ENCODE results near the gene PACSIN2. TPM values are rescaled to one million over a fixed set of nuclear protein-coding genes. Genes with fewer than 3 reads are reported as not detected.

The PACSIN2 gene
- total RNA-seq, 1 experiment from 2014 or later, result 60.2 TPM

DNA sequence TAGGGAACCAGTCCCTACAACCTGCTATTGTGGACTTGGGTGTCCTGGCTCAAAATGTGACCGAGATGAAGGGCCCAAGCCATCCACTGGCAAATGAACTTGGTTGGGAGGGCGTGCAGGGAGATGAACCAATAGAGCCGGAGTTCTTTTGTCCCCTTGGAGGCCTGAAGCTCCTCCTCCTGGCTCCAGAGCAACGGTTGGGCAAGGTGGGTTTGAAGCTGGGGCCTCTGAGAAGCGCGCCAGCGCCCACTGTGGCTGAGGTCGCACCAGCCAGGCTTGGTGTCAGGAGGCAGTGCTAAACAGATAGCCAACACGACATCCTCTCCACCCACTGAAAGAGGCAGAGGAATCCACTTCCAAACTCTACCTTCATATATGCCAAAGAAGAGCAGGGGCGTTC, 36.0 kb upstream of the PACSIN2 start:
- H3K36me3 ChIP-seq (ENCODE audit: control insufficient read depth, insufficient read depth, low read length), result no peaks in the 10 kb centered on the region
- DNase-seq (ENCODE audit: low read depth, low spot score) (no peak), ATAC-seq (no peak)
- H3K4me3 ChIP-seq (ENCODE audit: low read depth in 2 of 2, low read length in 2 of 2), result no peak overlapping the region
- no peaks in the 10 kb centered on the region for H3K4me1 ChIP-seq (ENCODE audit: control insufficient read depth, insufficient read depth, low read length)
- no peaks in the 10 kb centered on the region for H3K27me3 ChIP-seq (ENCODE audit: control insufficient read depth, insufficient read depth, low read length)
- in situ Hi-C loops (cut with HindIII; ENCODE audit: low pct_unique_long_range_greater_than_20kb, low sequenced_read_pairs) (no loop called here), intact Hi-C loops (cut with micrococcal nuclease; ENCODE audit: unreplicated experiment) (no loop called here)
- ChIA-PET CTCF (interaction anchor here (0.6 kb wide), 2 partner anchors 385 to 430 kb away, joined by 5 to 6 read pairs; no protein-coding TSS in a partner anchor), POLR2A (no interaction called here)
- TF ChIP-seq, protein P1, sequence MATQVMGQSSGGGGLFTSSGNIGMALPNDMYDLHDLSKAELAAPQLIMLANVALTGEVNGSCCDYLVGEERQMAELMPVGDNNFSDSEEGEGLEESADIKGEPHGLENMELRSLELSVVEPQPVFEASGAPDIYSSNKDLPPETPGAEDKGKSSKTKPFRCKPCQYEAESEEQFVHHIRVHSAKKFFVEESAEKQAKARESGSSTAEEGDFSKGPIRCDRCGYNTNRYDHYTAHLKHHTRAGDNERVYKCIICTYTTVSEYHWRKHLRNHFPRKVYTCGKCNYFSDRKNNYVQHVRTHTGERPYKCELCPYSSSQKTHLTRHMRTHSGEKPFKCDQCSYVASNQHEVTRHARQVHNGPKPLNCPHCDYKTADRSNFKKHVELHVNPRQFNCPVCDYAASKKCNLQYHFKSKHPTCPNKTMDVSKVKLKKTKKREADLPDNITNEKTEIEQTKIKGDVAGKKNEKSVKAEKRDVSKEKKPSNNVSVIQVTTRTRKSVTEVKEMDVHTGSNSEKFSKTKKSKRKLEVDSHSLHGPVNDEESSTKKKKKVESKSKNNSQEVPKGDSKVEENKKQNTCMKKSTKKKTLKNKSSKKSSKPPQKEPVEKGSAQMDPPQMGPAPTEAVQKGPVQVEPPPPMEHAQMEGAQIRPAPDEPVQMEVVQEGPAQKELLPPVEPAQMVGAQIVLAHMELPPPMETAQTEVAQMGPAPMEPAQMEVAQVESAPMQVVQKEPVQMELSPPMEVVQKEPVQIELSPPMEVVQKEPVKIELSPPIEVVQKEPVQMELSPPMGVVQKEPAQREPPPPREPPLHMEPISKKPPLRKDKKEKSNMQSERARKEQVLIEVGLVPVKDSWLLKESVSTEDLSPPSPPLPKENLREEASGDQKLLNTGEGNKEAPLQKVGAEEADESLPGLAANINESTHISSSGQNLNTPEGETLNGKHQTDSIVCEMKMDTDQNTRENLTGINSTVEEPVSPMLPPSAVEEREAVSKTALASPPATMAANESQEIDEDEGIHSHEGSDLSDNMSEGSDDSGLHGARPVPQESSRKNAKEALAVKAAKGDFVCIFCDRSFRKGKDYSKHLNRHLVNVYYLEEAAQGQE (IDR thresholded peaks at IDR 0.05; ENCODE audit: insufficient read depth in 1 of 2, low read depth in 2 of 2, low read length in 1 of 2), result no peak
- TF ChIP-seq, protein P2, sequence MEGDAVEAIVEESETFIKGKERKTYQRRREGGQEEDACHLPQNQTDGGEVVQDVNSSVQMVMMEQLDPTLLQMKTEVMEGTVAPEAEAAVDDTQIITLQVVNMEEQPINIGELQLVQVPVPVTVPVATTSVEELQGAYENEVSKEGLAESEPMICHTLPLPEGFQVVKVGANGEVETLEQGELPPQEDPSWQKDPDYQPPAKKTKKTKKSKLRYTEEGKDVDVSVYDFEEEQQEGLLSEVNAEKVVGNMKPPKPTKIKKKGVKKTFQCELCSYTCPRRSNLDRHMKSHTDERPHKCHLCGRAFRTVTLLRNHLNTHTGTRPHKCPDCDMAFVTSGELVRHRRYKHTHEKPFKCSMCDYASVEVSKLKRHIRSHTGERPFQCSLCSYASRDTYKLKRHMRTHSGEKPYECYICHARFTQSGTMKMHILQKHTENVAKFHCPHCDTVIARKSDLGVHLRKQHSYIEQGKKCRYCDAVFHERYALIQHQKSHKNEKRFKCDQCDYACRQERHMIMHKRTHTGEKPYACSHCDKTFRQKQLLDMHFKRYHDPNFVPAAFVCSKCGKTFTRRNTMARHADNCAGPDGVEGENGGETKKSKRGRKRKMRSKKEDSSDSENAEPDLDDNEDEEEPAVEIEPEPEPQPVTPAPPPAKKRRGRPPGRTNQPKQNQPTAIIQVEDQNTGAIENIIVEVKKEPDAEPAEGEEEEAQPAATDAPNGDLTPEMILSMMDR (IDR thresholded peaks at IDR 0.05), result no peak
- TF ChIP-seq POLR2AphosphoS5 (IDR thresholded peaks at IDR 0.05; ENCODE audit: low read depth, low read length) (no peak), TCF7L2 (IDR thresholded peaks at IDR 0.05; ENCODE audit: low read depth, low read length) (no peak), SIN3A (IDR thresholded peaks at IDR 0.05; ENCODE audit: borderline replicate concordance, insufficient read depth, low read depth, low read length) (no peak)
- H3K27ac ChIP-seq (ENCODE audit: low read length), result no peak overlapping the region
- no peaks in the 10 kb centered on the region for H3K9me3 ChIP-seq (ENCODE audit: control insufficient read depth, insufficient read depth, low read depth, low read length)
- BruUV-seq (replicated peaks), result no TSS peak

DNA sequence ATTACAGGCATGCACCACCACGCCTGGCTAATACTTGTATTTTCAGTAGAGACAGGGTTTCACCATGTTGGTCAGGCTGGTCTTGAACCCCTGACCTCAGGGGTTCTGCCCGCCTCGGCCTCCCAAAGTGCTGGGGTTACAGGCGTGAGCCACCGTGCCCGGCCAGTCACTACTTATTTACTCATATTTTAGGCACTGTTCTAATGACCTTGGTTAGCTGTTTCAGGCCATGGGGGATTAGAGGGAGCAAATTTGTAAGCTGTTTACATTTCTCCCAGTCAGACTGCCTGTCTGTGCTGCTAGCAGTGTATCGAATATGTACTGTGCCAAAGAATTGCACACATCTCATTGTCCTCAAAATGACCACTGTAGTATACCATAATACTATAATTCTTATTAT, 32.7 kb upstream of the PACSIN2 start:
- no peak overlapping the region for H3K27ac ChIP-seq (ENCODE audit: low read length)
- no peaks in the 10 kb centered on the region for H3K4me1 ChIP-seq (ENCODE audit: control insufficient read depth, insufficient read depth, low read length)
- CTCF ChIA-PET, result no interaction called here
- no peak overlapping the region for H3K4me3 ChIP-seq (ENCODE audit: low read depth in 2 of 2, low read length in 2 of 2)
- DNase-seq (ENCODE audit: low read depth, low spot score) (no peak), ATAC-seq (no peak)
- no peaks in the 10 kb centered on the region for H3K27me3 ChIP-seq (ENCODE audit: control insufficient read depth, insufficient read depth, low read length)
- intact Hi-C loops (cut with micrococcal nuclease; ENCODE audit: unreplicated experiment), result no loop called here
- in situ Hi-C loops (cut with HindIII; ENCODE audit: low pct_unique_long_range_greater_than_20kb, low sequenced_read_pairs), result no loop called here
- POLR2A ChIA-PET, result no interaction called here
- H3K9me3 ChIP-seq (ENCODE audit: control insufficient read depth, insufficient read depth, low read depth, low read length), result no peaks in the 10 kb centered on the region
- TF ChIP-seq, protein P1 (IDR thresholded peaks at IDR 0.05; ENCODE audit: insufficient read depth in 1 of 2, low read depth in 2 of 2, low read length in 1 of 2), result no peak
- no peak for TF ChIP-seq POLR2AphosphoS5 (IDR thresholded peaks at IDR 0.05; ENCODE audit: low read depth, low read length)
- TF ChIP-seq, protein P2 (IDR thresholded peaks at IDR 0.05), result no peak
- TF ChIP-seq TCF7L2 (IDR thresholded peaks at IDR 0.05; ENCODE audit: low read depth, low read length), result no peak
- no peak for TF ChIP-seq SIN3A (IDR thresholded peaks at IDR 0.05; ENCODE audit: borderline replicate concordance, insufficient read depth, low read depth, low read length)
- no peaks in the 10 kb centered on the region for H3K36me3 ChIP-seq (ENCODE audit: control insufficient read depth, insufficient read depth, low read length)
- BruUV-seq (replicated peaks), result no TSS peak
